ENCODE results near the gene GHRH.
A peak's percentile ranks its signal among the peaks of the same experiment; 100 is the strongest.

The GHRH gene

GRCh38 chr20:37236462-37236861 lies 25.2 kb downstream of the GHRH start:
- FAIRE-seq = no peak

DNA sequence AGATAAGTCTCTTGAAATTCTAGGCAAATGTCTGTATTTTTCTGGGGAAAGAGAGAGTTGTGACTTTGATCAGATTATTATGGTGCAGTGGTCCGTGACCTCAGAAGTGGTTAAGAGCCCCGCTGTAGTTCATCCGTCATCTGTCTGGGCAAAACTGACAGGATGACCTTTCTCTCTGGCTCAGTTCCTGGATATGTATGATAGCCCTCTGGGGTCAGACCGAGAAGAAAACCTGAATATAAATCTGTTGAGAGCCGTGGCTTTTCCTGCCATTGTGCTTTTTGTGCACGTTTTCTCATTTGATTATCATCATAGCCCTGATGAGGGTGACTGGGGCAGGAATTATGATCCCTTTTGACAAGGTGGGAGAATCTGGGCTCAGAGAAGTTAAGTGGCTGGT lies 26.5 kb downstream of the GHRH start:
- FAIRE-seq = no peak

- FAIRE-seq = no peak
Observed at GRCh38 chr20:37234254-37234581, 27.4 kb downstream of the GHRH start.

DNA sequence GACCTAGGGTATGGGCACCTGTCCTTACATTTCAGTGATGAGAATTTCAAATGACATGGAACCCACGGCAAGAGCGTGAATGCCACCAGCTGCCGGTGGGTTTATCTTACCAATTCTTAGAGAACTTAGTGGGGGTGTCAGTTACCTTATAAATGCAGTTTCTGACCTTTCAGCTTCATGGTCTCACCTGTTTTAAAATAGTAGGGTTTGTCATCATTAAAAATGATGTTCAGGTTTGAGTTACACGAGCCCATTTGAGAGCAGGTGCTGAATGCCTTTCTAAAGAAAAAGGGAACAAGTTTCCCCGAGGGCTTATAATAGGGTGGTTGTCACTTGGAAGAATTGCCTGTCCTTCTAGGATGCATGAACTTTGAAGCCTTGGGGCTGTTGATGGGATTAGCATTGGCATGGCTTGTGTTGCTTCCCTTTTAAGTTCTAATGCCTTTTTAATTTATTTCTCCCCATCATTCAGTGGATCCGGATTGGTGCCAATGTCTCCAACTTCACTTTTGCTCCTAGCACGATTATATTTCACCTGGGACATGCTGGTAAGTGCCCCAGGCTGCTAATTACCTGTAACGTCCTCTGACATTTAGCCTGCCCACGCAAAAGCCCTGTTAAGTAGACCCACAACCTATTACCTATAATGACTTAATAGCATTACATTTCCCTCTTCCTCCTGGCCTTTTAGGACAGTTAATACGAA lies 27.9 kb downstream of the GHRH start:
- FAIRE-seq = no peak

DNA sequence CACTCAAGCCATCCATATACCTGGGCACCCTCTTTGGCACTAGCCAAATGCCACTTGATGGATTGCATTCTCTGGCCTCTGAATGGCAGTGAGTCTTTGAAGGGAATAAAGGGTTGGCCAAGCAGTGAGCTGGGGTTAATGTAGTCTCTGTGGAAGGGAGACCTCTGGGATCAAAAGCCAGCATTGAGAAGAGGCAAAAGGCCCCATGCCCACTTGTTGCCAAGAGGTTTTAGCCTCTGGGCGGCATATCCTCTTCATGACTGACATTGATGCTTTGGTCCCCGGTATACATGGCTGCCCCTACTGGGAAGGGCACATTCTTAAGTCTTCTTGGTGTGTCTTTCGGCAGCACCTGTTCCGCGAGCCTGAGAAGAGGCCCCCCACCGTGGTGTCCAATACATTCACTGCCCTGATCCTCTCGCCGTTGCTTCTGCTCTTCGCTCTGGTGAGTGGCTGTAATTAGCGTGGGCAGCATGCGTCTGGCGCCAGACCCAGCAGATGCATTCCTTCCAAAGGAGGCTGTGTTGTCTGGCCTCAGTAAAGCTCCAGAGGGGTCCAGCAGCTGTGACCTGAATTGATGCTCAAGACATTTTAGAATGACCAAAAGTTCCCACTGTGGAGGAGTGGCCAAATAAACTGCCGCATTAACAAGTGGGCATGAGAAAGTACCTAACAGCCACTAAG lies 29.5 kb downstream of the GHRH start:
- no peak for FAIRE-seq

GRCh38 chr20:37230200-37230599 lies 31.4 kb downstream of the GHRH start:
- no peak for FAIRE-seq

DNA sequence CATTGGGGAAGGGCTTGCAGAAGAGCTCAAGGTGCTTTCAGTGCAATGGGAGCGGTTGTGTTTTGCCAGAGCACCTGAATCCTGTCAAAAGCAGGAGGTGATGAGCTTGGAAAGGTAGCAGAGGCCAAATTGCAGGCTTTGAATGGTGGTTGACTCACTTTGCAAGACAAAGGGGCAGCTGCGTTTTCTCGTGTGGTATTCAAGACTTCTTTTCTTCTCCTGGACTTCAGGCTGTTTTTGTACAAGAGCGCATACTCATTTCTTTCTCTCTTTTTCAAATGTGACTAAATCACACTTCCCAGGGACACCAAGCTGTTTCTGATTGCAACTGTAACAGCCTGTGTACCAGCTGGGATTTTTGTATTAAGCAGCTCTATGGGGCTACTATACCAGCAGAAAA lies 32.3 kb downstream of the GHRH start:
- no peak for FAIRE-seq

DNA sequence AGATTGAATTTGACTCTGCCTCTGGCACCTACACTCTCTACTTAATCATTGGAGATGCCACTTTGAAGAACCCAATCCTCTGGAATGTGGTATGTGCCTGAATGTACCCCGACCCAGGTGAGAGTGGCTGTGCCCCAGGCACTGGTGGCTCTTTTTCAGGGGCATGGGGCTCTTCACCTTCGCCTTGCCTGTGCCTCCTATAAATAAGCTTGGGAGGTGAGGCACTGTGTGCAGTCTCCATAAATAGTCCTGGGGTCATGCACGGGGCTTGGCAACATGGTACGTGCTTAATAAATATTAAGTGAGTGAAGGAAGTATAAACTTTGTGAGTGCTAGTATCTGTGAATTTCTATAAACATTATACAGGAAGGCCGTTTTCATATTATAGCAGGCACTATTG lies 33.0 kb downstream of the GHRH start:
- no peak for FAIRE-seq

DNA sequence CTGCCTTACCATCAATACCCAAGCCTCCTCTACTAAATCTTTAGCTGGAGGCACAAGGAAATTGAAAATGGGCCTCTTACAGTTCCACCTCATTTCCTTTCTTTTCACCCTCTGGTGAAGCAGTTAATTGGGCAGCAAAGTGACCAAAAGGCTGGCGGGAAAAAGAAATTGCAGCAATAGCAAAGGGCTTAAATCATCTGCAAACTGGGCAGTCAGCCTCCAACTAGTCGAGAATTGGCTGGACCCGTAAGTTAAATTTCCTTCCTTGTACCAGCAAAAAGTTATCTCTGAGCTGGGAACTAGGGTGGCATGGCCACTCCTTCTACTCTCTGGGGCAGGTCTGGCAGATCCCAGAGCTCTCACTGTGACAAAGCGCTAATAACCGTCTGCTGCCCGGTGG lies 33.5 kb downstream of the GHRH start:
- FAIRE-seq = no peak

DNA sequence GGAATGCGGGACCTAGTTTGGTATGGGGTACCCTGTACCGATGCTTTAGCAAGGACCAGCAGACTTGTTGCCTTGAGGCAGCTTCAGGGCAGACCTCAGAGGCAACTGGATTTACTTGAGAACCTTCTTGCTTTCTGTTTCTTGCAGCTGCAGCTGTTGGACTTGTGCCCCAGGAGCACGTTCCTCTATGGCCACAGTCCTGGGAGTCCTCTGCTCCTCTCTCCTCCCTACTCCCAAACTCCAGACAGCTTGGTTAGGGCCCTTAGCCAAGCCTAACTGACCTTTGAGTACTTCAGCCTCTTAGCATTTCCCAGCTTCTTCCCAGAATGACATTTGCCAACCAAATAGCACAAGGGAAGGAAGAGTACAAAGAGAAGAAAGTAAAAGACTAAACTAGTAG lies 34.7 kb downstream of the GHRH start:
- FAIRE-seq = no peak

- no peak for FAIRE-seq
Observed at GRCh38 chr20:37225146-37225545, 36.5 kb downstream of the GHRH start.

DNA sequence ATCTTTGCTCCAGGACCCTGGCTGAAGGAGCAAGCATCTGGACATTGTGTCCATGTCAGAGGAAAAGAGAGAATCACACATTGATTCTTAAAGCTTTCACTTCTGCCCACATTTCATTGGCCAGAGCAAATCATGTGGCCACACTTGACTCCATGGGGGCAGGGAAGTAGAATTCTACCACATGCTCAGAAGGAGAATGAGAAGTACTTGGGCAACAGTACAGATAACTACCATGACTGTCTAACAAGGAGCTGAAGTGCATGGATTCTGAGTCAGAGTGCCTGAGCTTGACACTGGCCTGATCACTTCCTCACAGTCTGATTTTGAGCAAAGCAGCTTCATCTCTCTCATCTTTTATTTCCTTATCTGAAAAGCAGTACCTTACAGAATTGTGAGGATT lies 38.6 kb downstream of the GHRH start:
- no peak for FAIRE-seq

GRCh38 chr20:37222086-37222485 lies 39.5 kb downstream of the GHRH start:
- FAIRE-seq = no peak

GRCh38 chr20:37220731-37221130 lies 40.9 kb downstream of the GHRH start:
- FAIRE-seq = peak; percentile 86

GRCh38 chr20:37219751-37220668 lies 41.6 kb downstream of the GHRH start:
- FAIRE-seq = no peak

- FAIRE-seq = no peak
Observed at GRCh38 chr20:37218976-37219375, 42.6 kb downstream of the GHRH start.

GRCh38 chr20:37218441-37218840 lies 43.2 kb downstream of the GHRH start:
- no peak for FAIRE-seq

DNA sequence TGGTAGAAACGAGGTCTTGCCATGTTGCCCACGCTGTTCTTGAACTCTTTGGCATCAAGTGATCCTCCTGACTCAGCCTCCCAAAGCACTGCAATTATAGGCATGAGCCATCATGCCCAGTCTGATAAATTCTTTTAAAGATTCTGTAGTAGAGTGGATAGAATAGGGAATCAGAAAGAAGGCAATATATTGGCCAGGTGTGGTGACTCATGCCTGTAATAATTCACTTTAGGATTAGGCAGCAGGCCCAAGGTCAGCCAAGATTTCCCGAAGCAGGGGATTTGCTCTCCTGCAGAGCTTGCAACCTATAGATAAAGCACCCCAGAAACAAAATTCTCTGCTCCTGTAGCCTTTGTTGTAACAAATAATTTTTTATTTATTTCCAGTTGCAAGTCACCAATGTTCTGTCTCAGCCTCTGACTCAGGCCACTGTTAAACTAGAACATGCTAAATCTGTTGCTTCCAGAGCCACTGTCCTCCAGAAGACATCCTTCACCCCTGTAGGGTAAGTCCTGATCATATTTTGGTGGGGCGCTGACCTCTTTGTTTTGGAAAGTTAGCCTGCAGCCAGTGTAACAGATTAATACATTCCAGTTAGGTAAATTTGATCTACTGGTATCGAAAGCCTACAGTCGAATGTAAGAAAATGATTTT lies 51.8 kb downstream of the GHRH start:
- FAIRE-seq = no peak

DNA sequence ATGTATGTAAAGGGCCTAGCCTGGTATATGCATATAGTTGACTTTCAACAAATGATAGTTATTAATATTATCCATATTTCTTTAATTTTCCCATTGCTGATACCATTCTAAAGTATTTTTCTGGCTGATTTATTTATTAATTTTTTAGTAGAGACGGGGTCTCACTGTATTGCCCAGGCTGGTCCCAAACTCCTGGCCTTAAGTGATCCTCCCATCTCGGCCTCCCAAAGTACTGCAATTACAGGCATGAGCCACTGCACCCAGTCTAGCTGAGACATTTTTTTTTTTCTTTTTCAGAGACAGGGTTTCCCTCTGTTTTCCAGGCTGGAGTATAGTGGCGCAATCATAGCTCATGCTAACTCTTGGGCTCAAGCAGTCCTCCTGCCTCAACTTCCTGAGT lies 52.4 kb downstream of the GHRH start:
- FAIRE-seq = no peak

DNA sequence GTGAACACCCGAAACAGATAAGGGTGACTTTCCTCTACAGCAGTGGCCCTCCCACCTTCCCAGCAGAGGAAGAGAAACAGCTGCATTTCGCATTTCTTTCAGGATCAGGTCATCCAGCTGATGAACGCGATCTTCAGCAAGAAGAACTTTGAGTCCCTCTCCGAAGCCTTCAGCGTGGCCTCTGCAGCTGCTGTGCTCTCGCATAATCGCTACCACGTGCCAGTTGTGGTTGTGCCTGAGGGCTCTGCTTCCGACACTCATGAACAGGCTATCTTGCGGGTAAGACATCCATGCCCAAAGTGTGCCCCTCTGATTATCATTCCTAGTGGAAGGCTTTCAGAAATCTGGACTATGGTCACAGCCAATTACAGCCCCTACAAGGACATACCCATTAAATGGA lies 54.4 kb downstream of the GHRH start:
- FAIRE-seq = no peak

GRCh38 chr20:37205794-37206193 lies 55.8 kb downstream of the GHRH start:
- FAIRE-seq = no peak

DNA sequence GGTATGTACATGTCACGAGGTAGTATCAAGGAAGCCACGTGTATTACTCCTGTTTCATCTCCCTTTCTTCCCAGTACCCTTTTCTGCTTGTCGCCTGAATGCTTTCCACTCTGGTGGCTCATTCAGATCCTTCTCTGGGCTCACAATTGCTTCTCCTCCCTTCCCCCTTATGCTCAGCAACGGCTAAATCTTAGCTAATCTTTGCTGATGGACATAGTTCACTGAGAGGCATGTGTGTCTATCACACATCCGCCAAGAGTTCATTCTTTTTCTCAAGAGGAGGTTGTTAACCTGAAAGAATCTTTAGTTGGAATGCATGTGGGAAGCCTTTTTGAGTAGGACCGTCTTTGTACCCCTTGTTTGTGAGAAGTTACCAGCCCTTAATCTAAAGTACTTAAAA lies 56.5 kb downstream of the GHRH start:
- no peak for FAIRE-seq

- no peak for FAIRE-seq
Observed at GRCh38 chr20:37204056-37204455, 57.6 kb downstream of the GHRH start.

All from endometrium (tissue), 2 donors.